ENCODE data around the gene FOSB. TPM values are rescaled to one million over a fixed set of nuclear protein-coding genes. Genes with fewer than 3 reads are reported as not detected.

FOSB gene
- polyA plus RNA-seq, 1 donor from 2014 or later: 2.1 TPM

GRCh38 chr19:45518469-45518826, 50.7 kb downstream of the FOSB start:
- Histone ChIP-seq H3K27me3 (ENCODE audit: insufficient read depth, low read depth, low read length) (no peaks in the 10 kb centered on the region), H3F3A (ENCODE audit: insufficient read depth, low read length, poor library complexity, severe bottlenecking) (no peaks in the 10 kb centered on the region), H3K36me3 (ENCODE audit: insufficient read depth, low read length) (no peaks in the 10 kb centered on the region), H3K9ac (ENCODE audit: low read length) (no peak overlapping the region), H3K4me2 (ENCODE audit: low read length) (no peak overlapping the region), H2AFZ (ENCODE audit: low read depth, low read length) (no peak overlapping the region), H3K27ac (ENCODE audit: low read length) (no peak overlapping the region), H3K9me2 (ENCODE audit: insufficient read depth, low read length) (no peaks in the 10 kb centered on the region), H3K9me3 (ENCODE audit: low read length) (no peaks in the 10 kb centered on the region), H3K79me2 (replicated peaks; ENCODE audit: insufficient read depth, low read length) (no peaks in the 10 kb centered on the region), H3K4me3 (ENCODE audit: low read length) (no peak overlapping the region), H4K20me1 (ENCODE audit: insufficient read depth) (no peaks in the 10 kb centered on the region)
- TF ChIP-seq EP300 (conservative IDR thresholded peaks at IDR 0.05; ENCODE audit: poor library complexity, severe bottlenecking) (no peak), SMC3 (conservative IDR thresholded peaks at IDR 0.05; ENCODE audit: poor library complexity) (no peak), MXI1 (conservative IDR thresholded peaks at IDR 0.05; ENCODE audit: poor library complexity, severe bottlenecking) (no peak), POLR2AphosphoS5 (IDR thresholded peaks at IDR 0.05) (no peak), TAF1 (IDR thresholded peaks at IDR 0.05; ENCODE audit: low read depth) (no peak), EZH2 (IDR thresholded peaks at IDR 0.05; ENCODE audit: borderline replicate concordance, insufficient read depth, low read length, poor library complexity, severe bottlenecking) (no peak), RAD21 (conservative IDR thresholded peaks at IDR 0.05) (no peak)
- TF ChIP-seq, protein P1, sequence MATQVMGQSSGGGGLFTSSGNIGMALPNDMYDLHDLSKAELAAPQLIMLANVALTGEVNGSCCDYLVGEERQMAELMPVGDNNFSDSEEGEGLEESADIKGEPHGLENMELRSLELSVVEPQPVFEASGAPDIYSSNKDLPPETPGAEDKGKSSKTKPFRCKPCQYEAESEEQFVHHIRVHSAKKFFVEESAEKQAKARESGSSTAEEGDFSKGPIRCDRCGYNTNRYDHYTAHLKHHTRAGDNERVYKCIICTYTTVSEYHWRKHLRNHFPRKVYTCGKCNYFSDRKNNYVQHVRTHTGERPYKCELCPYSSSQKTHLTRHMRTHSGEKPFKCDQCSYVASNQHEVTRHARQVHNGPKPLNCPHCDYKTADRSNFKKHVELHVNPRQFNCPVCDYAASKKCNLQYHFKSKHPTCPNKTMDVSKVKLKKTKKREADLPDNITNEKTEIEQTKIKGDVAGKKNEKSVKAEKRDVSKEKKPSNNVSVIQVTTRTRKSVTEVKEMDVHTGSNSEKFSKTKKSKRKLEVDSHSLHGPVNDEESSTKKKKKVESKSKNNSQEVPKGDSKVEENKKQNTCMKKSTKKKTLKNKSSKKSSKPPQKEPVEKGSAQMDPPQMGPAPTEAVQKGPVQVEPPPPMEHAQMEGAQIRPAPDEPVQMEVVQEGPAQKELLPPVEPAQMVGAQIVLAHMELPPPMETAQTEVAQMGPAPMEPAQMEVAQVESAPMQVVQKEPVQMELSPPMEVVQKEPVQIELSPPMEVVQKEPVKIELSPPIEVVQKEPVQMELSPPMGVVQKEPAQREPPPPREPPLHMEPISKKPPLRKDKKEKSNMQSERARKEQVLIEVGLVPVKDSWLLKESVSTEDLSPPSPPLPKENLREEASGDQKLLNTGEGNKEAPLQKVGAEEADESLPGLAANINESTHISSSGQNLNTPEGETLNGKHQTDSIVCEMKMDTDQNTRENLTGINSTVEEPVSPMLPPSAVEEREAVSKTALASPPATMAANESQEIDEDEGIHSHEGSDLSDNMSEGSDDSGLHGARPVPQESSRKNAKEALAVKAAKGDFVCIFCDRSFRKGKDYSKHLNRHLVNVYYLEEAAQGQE (IDR thresholded peaks at IDR 0.05; ENCODE audit: borderline replicate concordance): no peak
- TF ChIP-seq, protein P2, sequence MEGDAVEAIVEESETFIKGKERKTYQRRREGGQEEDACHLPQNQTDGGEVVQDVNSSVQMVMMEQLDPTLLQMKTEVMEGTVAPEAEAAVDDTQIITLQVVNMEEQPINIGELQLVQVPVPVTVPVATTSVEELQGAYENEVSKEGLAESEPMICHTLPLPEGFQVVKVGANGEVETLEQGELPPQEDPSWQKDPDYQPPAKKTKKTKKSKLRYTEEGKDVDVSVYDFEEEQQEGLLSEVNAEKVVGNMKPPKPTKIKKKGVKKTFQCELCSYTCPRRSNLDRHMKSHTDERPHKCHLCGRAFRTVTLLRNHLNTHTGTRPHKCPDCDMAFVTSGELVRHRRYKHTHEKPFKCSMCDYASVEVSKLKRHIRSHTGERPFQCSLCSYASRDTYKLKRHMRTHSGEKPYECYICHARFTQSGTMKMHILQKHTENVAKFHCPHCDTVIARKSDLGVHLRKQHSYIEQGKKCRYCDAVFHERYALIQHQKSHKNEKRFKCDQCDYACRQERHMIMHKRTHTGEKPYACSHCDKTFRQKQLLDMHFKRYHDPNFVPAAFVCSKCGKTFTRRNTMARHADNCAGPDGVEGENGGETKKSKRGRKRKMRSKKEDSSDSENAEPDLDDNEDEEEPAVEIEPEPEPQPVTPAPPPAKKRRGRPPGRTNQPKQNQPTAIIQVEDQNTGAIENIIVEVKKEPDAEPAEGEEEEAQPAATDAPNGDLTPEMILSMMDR (IDR thresholded peaks at IDR 0.05; ENCODE audit: poor library complexity, severe bottlenecking): no peak

DNA sequence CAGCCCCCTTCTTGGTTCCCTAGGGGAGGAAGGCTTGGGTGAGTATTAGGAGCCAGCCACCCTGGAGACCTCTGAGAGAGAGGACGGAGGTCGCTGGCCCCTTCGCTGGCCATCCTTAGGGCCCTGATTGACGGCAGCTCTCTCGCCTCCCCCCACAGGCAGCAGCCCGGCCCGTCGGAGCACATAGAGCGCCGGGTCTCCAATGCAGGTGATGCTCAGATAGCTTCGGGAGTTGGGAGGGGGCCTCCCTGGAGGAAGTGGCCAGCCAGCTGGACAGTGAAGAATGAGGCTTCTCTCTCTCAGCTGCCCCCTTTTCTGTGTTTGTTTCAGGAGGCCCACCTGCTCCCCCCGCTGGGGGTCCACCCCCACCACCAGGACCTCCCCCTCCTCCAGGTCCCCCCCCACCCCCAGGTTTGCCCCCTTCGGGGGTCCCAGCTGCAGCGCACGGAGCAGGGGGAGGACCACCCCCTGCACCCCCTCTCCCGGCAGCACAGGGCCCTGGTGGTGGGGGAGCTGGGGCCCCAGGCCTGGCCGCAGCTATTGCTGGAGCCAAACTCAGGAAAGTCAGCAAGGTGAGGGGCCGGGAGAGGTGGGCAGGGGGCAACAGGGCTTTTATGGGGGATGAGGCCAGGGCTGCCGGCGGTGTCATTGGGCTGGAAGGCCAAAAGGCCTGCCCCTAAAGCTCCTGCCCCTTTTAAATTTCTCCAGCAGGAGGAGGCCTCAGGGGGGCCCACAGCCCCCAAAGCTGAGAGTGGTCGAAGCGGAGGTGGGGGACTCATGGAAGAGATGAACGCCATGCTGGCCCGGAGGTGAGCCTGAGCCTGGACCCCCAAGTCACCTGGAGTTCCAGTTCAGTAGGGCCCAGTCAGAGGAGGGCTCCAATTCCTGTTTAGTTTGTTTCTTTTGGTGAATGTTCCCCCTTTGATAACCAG, 54.5 kb downstream of the FOSB start:
- no peak overlapping the region for H3K4me2 ChIP-seq (ENCODE audit: low read length)
- no peaks in the 10 kb centered on the region for H3K36me3 ChIP-seq (ENCODE audit: insufficient read depth, low read length)
- H3K27ac ChIP-seq (ENCODE audit: low read length): no peak overlapping the region
- no peaks in the 10 kb centered on the region for H3F3A ChIP-seq (ENCODE audit: insufficient read depth, low read length, poor library complexity, severe bottlenecking)
- H3K9me3 ChIP-seq (ENCODE audit: low read length): no peaks in the 10 kb centered on the region
- TF ChIP-seq, protein P2 (IDR thresholded peaks at IDR 0.05; ENCODE audit: poor library complexity, severe bottlenecking): no peak
- no peak for TF ChIP-seq RAD21 (conservative IDR thresholded peaks at IDR 0.05)
- no peak for TF ChIP-seq MXI1 (conservative IDR thresholded peaks at IDR 0.05; ENCODE audit: poor library complexity, severe bottlenecking)
- no peak for TF ChIP-seq SMC3 (conservative IDR thresholded peaks at IDR 0.05; ENCODE audit: poor library complexity)
- no peak for TF ChIP-seq EZH2 (IDR thresholded peaks at IDR 0.05; ENCODE audit: borderline replicate concordance, insufficient read depth, low read length, poor library complexity, severe bottlenecking)
- no peak for TF ChIP-seq TAF1 (IDR thresholded peaks at IDR 0.05; ENCODE audit: low read depth)
- TF ChIP-seq EP300 (conservative IDR thresholded peaks at IDR 0.05; ENCODE audit: poor library complexity, severe bottlenecking): no peak
- TF ChIP-seq, protein P1 (IDR thresholded peaks at IDR 0.05; ENCODE audit: borderline replicate concordance): no peak
- no peak for TF ChIP-seq POLR2AphosphoS5 (IDR thresholded peaks at IDR 0.05)
- no peaks in the 10 kb centered on the region for H3K9me2 ChIP-seq (ENCODE audit: insufficient read depth, low read length)
- H3K9ac ChIP-seq (ENCODE audit: low read length): no peak overlapping the region
- no peaks in the 10 kb centered on the region for H4K20me1 ChIP-seq (ENCODE audit: insufficient read depth)
- H3K79me2 ChIP-seq (replicated peaks; ENCODE audit: insufficient read depth, low read length): no peaks in the 10 kb centered on the region
- H3K4me3 ChIP-seq (ENCODE audit: low read length): no peak overlapping the region
- no peak overlapping the region for H2AFZ ChIP-seq (ENCODE audit: low read depth, low read length)
- no peaks in the 10 kb centered on the region for H3K27me3 ChIP-seq (ENCODE audit: insufficient read depth, low read depth, low read length)
